Embryonic facial prominence (tissue), 1 donor: ENCODE results near the gene REXO1.

Experiments
- DNase-seq: peaks from one replicate; pipeline ENCODE4 v3.0.0-alpha.2; 2016; ENCODE audit errors: extremely low spot score

The REXO1 gene

GRCh38 chr19:1860821-1861598 lies 12.7 kb upstream of the REXO1 start:
- DNase-seq, result no peak

GRCh38 chr19:1860042-1860775 lies 11.9 kb upstream of the REXO1 start:
- DNase-seq, result peak; percentile 75

- no peak for DNase-seq
Observed at GRCh38 chr19:1859331-1859781, 11.1 kb upstream of the REXO1 start.

GRCh38 chr19:1858412-1859081 lies 10.3 kb upstream of the REXO1 start:
- DNase-seq, result no peak

- no peak for DNase-seq
Observed at GRCh38 chr19:1857648-1858326, 9.5 kb upstream of the REXO1 start.

- DNase-seq, result no peak
Observed at GRCh38 chr19:1856698-1857603, 8.7 kb upstream of the REXO1 start.

- DNase-seq, result no peak
Observed at GRCh38 chr19:1856345-1856697, 8.0 kb upstream of the REXO1 start.

DNA sequence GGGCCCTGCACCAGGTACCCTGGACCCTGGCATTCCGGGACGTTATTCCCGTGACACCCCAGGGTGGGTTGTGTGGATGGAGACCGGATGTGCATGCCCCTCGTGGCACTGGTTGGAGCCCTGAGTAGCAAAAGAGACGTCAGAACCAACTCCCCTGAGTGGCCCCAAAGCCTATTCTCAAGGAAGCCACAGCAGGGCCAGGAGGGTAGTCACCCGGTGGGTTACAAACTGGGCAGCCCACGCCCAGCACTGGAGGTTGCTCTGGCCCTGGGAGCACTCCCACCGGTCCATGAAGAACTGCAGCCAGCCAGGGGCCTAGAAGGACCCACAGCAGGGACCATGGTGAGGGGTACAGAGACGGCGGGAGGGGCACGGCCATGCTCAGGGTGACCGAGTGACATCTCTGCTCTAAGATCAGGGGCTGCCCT lies 7.6 kb upstream of the REXO1 start:
- no peak for DNase-seq

- DNase-seq, result no peak
Observed at GRCh38 chr19:1855040-1855827, 7.0 kb upstream of the REXO1 start.

DNA sequence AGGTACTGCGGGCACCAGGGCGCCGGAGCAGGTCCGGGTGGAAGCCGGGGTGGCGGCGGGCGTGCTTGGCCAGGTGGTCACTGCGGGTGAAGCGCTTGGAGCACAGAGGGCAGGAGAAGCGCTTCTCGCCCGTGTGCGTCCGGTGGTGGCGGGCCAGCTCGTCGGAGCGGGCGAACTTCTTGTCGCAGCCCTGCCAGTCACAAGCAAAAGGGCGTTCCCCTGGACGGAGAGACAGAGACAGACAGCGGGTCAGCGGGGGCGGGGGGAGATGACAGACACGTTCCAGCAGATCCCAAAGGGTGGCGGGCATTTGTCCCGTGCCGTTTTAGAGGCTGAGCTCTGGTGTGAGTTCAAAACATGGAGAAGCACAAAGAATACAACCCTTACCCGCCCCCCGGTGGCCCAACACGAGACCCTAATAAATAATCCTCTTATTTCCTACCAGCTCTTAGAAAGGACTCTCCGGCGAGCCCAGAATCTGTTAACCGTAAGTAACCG lies 6.3 kb upstream of the REXO1 start:
- no peak for DNase-seq

- DNase-seq, result no peak
Observed at GRCh38 chr19:1854039-1854541, 5.8 kb upstream of the REXO1 start.

DNA sequence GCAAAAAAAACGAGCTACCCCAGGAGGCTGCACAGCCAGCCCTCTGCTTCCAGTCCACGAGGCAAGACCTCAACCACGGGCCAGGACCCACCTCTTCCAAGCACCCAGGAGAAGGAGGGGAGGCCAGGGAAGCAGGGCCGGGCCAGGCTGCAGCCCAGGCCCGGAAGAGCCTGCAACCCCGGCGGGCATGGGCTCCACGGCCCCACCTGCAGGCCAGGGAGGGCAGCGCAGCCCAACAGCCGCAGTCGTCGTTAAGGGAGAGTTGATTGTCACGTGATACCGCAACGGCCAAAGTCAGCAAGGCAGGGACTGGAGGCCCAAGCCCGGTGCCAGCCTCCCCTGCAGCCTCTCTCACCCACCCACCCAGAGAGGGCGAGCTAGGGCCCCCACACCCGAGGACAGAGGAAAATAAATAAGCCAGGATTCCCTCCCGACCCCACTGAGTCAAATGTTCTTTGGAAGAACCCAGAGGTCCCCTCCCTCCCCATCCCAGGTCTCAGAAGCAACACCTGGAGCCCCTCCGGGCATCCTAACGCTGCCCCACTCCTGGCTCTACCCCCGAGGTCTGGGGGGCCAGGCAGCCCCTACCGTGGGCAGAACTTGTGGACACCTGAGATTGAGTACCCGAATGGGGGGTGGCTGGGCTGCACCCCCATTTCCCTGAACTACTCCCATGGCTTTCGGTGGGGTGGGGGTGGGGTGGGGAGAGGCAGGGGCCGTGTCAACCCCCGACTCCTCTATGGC lies 5.2 kb upstream of the REXO1 start:
- DNase-seq, result no peak

DNA sequence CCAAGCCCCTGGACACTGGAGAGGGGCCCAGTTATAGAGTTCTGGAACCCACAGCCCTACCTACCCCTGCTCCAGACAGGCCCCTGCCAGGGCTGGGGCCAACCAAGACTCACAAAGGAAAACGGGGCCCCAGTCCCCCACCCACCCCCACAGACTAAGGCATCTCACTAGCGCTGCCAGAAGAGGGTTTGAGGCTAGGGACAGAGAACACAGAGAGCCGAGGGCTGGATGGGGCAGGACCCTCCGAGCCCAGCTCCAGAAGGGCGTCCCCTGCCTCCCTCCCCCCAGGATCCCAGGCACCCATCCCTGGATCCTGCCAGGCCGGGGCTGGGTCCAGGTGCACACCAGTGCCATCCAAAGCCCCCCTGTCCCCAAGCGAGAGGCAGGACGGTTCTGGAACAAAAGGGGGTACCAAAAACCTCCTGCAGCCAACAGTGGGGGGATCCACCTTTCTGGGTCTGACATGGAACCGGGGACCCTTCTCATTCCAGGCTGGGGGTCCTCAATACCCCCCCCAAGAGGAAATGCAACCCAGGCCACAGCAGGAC lies 4.4 kb upstream of the REXO1 start:
- no peak for DNase-seq

GRCh38 chr19:1851654-1852580 lies 3.6 kb upstream of the REXO1 start:
- DNase-seq, result no peak

DNA sequence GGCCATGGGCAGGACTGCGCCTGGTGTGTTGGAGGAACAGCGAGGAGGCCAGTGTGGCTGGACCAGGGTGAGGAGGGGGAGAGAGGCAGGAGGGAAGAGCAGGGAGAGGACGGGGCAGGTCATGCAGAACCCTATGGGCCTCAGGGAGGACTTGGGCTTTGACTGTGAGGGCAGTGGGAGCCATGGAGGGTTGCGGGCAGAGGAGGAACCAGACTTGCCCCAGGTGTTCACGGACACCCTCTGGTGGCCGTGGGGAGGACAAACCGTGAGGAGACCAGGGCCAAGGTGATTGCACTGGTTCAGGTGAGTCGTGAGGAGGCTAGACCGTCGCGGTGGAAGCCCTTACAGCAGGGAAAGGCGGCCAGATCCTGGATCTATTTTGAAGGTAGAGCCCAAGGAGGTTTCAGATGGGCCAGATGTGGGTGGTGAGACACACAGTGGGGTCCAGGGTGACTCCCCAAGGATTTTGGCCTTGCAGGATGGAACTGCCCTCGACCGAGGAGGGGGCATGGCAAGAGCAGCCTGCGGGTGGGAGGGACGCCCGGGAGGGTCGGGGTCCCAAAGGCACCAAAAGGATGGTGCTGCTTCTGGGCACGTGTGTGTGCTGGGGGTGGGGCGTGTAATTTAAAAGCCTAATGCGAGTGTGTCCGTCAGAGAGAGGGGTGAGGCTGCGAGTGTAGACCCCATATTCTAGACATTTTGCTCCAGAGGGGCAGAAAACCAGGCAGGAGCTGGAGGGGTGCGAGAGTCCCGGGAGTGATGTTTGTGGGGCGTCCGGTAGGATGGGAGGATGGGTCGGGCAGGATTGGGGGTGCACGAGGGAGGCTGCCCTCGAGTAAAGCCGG lies 2.7 kb upstream of the REXO1 start:
- no peak for DNase-seq

DNA sequence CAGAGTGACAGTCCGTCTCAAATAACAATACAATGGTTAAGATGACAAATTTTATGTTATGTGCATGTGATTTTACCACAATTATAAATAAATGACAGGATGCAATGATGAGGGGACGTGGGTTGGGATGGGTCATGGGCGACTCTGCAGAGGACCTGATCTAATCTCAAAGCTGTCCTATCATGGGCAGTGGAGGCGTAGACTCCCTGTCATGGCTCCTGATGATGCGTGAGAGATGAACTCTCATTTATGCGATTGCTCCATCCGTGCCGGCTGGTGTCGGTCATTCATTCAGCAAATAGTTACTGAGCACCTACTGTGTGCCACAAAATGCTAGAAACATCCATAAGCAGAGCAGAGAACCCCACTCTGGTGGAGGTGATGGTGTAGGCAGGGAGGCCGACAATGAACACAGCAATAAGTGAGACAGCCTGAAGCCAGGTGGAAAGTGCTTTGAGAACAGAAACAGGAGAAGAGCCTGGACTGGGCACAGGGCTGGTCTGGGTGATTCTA lies 1.7 kb upstream of the REXO1 start:
- no peak for DNase-seq

GRCh38 chr19:1849132-1849474 lies 820 bp upstream of the REXO1 start:
- no peak for DNase-seq
